ENCODE results near the gene TGIF2. TPM values are rescaled to one million over a fixed set of nuclear protein-coding genes. Genes with fewer than 3 reads are reported as not detected.
"Not testable (repeated sequence)": the region's sequence is repeated elsewhere in the genome, so short reads cannot be mapped to it uniquely, and the experiment has no call there.

TGIF2 gene
- total RNA-seq, 1 donor from 2014 or later, result 17.7 TPM

- DNase-seq (ENCODE audit: low read depth in 2 of 2), result no peak
Measured at GRCh38 chr20:36613974-36614373, 40.6 kb downstream of the TGIF2 start.

DNA sequence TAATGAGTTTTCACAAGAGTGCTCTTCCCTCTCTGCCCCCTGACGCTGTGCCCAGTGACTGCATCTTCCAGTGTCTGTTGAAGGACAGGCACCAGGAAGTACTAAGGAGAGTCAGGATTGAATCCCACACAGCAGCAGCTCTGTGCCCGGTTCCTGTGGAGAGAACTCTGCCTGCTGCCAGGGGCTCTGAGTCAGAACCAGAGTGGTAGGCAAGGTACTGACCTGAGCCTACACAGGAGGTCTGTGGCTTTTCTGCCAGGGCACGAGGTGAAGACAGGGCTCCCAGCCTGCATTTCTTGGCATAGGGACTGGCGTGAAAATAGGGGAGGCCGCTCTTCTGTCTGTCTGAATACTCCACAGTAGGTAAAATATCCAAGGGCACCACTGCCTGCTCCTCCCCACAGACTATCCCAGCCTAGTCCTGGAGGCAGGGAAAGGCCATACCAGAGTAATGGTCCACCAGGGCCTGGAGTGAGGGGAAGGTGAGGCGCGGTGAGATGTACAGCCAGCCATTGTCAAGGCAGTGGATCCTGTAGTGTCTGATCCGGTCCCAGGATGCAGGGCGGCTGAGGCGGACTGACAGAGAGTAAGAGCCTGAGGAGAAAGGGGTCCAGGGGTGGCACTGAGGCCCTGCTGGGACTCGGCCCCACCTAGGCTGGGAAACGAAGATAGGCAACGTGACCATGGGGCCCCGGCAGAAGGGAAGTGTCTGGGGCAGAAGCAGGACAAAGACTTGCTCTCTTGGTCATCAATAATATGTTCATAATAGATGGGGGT is 41.6 kb downstream of the TGIF2 start:
- DNase-seq (ENCODE audit: low read depth in 2 of 2), result no peak

DNA sequence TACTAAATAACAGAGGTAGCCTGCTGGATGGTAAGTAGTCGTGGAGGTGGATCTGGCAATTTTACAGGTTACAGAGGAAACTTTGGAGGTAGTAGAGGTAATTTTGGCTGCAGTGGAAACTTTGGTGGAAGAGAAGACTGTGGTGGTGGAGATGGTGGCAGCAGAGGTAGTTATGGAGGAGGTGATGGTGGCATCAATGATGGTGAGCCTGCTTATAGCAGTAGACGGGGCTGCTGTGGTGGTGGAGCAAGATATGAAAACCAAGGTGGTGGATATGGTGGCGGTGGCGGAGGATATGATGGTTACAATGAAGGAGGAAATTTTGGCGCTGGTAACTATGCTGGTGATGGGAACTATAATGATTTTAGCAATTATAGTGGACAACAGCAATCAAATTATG is 47.5 kb downstream of the TGIF2 start:
- no peak for DNase-seq (ENCODE audit: low read depth in 2 of 2)

- no peak for DNase-seq (ENCODE audit: low read depth in 2 of 2)
Measured at GRCh38 chr20:36623444-36623843, 50.0 kb downstream of the TGIF2 start.

- DNase-seq (ENCODE audit: low read depth in 2 of 2), result no peak
Measured at GRCh38 chr20:36624068-36624943, 50.9 kb downstream of the TGIF2 start.

GRCh38 chr20:36624944-36625324 is 51.5 kb downstream of the TGIF2 start:
- DNase-seq (ENCODE audit: low read depth in 2 of 2), result no peak

DNA sequence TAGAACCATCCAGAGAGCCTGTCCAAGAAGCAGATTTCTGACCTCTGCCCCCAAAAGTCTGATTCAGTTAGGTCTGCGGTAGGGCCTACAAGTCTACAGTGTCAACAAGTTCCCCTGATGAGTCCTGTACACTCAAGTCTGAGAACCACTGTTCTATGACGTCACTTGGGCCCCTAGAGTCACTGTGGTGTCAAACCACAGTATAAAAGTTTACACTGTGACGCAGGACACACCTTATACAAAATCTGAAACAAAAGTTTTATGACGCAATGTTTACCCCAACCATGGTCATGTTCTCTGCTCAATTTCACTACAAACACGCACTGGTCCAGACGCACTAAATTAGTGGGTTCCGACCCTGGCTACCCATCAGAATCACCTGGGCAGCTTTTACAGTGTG is 54.7 kb downstream of the TGIF2 start:
- no peak for DNase-seq (ENCODE audit: low read depth in 2 of 2)

DNA sequence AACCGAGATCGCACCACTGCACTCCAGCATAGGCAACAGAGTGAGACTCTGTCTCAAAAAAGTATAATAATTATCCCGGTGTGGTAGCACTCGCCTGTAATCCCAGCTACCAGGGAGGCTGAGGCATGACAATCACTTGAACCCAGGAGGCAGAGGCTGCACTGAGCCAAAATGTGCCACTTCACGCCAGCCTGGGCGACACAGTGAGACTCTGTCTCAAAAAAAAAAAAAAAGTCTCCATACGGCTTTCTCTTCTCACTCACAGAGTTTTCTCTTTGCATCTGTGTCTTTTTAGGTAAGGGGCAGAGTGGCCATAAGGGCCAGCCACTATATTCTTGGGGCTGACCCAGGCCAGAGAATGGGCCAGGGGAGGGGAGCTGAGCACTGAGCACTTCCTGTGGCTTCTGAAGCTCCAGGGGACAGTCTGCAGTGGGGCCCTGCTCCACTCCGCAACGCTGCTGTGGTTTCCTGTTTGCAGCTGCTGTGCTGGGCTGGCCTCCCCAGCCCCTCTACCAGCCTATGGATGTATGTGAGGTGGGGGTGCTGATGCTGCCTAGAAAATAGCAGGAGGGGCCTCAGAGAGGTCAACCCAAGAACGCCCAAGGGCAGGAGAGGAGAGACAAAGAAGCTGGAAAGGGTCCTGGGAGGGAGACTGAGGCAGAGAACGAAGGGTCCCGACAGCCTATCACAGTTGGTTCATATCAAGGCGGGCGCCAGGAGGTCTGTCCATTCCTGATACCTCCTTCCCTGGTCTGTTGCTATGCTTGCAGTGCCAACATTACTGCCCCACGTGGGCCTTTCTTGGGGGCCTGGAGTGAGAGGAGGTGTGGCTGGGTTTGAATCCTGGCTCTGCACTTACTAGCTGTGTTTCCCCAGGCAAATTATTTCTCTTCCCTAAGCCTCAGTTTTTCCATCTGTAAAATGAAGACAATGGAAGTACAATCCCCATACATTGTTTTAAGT is 56.6 kb downstream of the TGIF2 start:
- no peak for DNase-seq (ENCODE audit: low read depth in 2 of 2)

GRCh38 chr20:36631646-36632045 is 58.2 kb downstream of the TGIF2 start:
- DNase-seq (ENCODE audit: low read depth in 2 of 2), result no peak

DNA sequence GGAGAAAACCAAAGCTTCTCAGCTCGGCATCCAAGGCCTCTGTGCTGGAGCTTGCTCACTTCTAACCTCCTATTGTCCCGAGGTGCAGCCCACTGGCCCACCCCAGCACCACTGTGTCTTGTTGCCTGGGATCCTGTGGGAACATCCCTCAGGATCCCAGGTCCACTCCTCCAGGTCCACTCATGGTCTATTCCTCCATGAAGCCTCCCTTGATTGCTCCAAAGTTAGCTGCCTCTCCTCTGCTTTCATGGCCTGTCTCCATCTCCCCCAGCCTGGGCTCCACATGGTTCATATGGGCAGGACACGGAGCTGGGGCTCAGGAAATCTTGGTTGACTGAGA is 58.7 kb downstream of the TGIF2 start:
- DNase-seq (ENCODE audit: low read depth in 2 of 2), result no peak

DNA sequence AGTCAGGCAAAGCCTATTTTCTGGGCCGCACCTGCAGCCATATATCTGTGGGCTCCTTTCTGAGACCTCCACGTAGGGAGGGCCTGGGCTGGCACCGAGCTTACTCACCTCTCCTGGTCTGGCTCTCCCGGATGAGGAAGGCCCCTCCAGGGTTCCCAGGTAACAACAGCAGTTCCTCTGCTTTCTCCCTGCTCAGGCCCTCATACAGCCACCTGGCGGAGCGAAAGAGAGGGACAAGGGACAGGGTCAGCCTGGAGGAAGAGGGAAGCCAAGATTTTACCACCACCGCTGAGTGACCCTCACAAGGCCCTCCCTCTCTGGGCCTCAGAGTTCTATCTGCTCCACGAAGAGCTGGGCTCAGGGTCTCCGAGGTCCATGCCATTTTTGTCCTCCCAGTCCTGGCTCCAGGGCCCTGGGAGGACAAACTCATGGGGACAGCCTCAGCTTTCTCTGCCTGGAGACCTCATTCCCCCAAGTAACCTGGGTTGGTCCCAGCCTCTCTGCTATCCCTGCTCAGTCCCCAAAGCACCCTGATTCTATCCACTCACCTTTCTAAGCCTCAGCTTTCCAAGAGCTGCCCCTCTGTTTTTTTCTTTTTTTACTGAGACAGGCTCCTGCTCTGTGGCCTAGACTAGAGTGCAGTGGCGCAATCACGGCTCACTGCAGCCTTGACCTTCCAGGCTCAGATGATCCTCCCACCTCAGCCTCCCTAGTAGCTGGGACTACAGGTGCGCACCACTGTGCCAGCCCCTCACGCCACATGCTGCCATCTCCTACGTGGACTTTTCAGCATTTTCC is 59.3 kb downstream of the TGIF2 start:
- no peak for DNase-seq (ENCODE audit: low read depth in 2 of 2)

DNA sequence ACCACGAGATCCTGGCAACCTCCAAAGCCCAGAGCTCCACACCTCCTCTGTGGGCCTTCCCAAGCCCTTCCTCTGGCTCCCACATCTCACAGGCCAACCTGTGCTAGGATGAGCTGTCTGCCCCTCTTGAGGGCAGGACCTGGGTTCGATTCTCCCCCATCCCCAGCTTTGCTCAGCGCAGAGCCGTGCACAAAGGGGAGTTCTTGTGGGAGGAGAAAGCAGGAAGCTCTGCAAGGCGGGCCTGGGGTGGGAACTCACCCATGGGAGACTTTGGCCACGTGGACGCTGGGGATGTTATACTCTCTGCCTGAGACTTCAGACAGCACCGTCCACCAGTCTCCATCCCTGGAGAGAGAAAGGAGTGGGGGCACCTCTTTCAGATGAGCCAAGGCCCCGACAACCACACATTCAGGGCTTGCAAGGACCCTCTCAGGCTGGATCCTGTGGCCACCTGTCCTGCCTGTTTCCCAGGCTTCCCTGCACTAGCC is 59.9 kb downstream of the TGIF2 start:
- no peak for DNase-seq (ENCODE audit: low read depth in 2 of 2)

- no peak for DNase-seq (ENCODE audit: low read depth in 2 of 2)
Measured at GRCh38 chr20:36634342-36634741, 60.9 kb downstream of the TGIF2 start.

DNA sequence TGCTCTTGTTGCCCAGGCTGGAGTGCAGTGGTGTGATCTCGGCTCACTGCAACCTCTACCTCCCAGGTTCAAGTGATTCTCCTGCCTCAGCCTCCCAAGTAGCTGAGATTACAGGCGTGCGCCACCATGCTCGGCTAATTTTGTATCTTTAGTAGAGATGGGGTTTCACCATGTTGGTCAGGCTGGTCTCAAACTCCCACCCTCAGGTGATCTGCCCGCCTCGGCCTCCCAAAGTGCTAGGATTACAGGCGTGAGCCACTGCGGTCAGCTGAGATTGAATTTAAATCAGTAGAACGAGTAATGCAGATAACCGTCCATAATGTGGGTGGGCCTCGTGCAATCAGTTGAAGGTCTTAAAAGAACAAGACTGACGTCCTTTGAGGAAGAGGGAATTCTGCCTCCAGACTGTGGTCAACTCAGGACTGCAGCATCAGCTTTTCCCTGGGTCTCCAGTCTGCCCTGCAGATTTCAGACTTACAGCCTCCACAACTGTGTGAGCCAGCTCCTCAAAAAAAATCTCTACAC is 65.5 kb downstream of the TGIF2 start:
- not testable (repeated sequence) for DNase-seq (ENCODE audit: low read depth in 2 of 2)

GRCh38 chr20:36641506-36641843 is 68.1 kb downstream of the TGIF2 start:
- no peak for DNase-seq (ENCODE audit: low read depth in 2 of 2)

GRCh38 chr20:36642136-36642535 is 68.7 kb downstream of the TGIF2 start:
- no peak for DNase-seq (ENCODE audit: low read depth in 2 of 2)
